C4-2B (cell line): ENCODE results near the gene PLPP4.

Experiments used
- CTCF ChIP-seq: fragments of 450-650 bp; conservative IDR thresholded peaks from 2 replicates; pipeline ENCODE4 v1.5.1; 2017; ENCODE audit warnings: mild to moderate bottlenecking
- ZFX ChIP-seq: fragments of 450-650 bp; IDR thresholded peaks from 2 replicates; pipeline ENCODE4 v1.6.1; 2017

- TF ChIP-seq CTCF (no peak), ZFX (no peak)
These were observed 86.3 kb downstream of the PLPP4 start for GRCh38 chr10:120543291-120543690.
